Activated naive CD4-positive, alpha-beta T cell treated with anti-CD3 and anti-CD28 coated beads, Interleukin-2, amount 50 U/mL, for 16 hours (primary cell): Measurements from ENCODE around the gene TCF20.

ENCODE experiments used
- DNase-seq: peaks from one replicate; pipeline ENCODE4 v3.0.0-alpha.2; 2020

The TCF20 gene

DNA sequence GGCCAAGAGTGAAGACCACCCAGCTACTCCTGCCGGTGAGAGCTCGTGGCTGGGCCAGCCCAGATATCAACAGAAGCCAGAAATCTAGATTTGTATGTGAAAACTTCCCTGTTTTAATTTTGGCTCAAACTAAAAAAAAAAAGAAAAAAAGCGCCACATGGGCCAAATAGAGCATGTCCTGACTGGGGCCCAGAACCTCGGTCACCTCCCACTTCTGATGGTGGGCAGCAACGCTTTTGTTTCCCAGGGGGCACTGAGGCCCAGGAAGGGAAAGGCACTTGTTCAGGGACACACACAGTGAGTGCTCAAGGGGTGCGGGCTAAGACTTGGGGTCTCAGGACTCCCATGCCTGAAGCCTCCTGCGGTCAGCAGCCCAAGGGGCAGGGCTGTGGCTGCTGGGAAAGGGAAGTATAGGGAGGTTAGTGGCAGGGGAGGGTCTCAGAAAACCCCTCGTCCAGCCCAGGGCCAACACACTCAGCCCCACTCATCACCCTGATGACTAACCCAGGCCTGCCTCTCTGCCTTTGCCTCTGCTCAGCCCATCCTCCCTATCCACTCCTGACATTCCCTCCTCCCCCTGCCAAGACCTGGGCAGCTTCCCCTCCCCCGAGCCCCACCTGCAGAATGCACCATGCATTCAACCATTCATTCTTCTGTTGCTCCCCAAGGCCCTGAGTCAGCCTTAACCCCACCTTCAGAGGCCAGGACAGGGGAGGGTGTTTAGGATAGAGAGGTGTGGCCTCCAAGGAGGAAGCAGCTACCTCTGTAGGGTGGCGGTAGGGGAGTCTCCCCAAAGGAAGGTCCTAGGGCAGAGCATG, 30.0 kb upstream of the TCF20 start:
- DNase-seq, result peak; percentile 45

DNA sequence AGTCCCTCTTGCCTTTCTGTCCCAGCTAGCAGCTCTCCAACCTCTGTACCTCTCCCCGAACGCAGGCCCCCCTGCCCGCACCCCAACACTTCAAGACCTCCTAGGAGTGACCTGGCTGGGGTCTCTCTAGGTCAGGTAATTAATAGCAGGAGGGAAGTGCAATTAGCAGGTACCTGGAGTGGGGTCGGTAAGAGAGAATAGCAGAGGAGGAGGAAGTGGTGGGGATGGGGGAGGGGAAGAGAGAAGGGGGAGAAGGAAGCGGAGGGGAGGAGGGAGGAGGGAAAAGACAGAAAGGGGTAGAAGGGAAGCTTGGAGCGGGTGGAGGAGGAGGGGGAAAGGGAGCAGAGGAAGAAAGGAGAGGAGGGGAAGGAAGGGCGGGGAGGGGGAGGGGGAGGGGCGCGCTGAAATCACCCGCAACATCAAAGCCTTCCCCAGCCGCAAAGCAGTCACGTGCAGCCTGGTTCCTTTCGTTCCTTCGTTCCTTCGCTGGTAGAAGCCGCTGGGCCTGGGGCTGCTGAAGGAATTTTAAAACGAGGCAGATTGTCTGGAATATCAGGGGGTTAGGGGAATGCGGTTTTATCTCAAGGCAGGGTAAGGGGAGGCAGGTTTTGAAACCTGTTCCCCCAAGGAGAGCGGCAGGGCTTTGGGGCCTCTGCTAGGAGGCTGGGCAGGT, 29.3 kb upstream of the TCF20 start:
- peak; percentile 45 for DNase-seq

DNA sequence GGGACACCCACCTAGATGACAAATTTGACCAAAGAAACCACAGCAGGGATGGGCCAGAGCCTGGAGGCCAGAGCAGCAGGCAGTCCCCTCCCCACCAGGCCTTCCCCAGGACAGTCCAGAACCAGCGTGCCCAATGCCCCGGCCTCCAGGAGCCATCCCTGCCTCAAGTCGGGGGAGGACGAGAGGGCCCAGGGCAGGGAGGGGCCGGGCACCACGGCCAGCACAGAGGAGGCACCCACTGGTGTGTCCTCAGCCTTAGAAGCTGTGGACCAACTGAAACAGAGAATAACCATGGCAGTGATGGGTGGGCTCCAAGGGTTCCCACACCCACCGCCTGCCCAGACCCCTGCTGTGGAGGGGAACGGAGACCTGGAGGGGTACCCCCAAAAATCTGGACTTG, 28.3 kb upstream of the TCF20 start:
- DNase-seq, result no peak

- no peak for DNase-seq
Observed at GRCh38 chr22:42297778-42298177, 27.3 kb upstream of the TCF20 start.

DNA sequence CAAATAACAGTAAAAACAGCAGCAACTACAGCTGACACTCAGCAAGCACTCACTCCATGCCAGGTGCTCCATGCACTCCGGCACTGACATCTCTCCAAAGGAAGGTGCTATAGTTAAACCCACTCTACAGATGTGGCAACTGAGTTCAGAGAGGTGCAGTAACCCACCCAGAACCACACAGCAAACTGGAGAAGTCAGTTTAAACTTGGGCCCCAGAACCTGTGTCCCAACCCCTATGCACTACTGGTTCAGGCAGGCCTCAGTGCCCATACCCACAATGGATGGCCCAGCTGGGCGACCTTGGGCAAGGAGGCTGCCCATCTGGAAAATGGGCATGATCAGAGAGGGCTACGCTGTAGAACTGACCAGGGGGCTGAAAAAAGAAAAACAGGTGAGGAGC, 26.4 kb upstream of the TCF20 start:
- DNase-seq, result no peak

DNA sequence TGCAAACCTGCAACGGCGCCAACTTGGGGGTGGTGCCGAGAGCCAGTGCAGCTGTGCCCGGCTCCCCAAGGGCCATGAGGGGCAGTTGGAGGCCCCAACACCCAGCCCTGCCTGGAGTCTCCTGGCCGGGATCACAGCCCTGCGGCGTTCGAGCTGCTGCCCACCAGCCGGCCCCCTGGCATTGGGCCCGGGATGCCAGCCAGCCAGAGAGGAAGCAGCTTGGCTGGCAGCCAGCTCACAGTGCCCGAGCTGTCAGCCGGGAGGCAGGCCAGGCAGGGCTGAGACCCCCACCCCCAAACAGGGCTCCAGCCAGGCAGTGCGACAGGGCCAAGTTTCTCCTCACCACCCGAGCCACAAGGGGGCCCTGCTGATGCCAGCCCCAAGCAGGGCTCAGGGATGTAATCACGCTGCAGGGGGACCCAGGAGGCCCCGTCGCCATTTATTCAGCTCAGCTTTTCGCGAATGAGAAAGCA, 26.0 kb upstream of the TCF20 start:
- DNase-seq, result peak; percentile 29

- DNase-seq, result peak; percentile 37
Observed at GRCh38 chr22:42294034-42294985, 23.9 kb upstream of the TCF20 start.

- DNase-seq, result no peak
Observed at GRCh38 chr22:42292732-42293520, 22.5 kb upstream of the TCF20 start.

- no peak for DNase-seq
Observed at GRCh38 chr22:42291287-42291686, 20.8 kb upstream of the TCF20 start.

- no peak for DNase-seq
Observed at GRCh38 chr22:42289671-42290541, 19.5 kb upstream of the TCF20 start.

GRCh38 chr22:42288791-42289190, 18.3 kb upstream of the TCF20 start:
- no peak for DNase-seq

DNA sequence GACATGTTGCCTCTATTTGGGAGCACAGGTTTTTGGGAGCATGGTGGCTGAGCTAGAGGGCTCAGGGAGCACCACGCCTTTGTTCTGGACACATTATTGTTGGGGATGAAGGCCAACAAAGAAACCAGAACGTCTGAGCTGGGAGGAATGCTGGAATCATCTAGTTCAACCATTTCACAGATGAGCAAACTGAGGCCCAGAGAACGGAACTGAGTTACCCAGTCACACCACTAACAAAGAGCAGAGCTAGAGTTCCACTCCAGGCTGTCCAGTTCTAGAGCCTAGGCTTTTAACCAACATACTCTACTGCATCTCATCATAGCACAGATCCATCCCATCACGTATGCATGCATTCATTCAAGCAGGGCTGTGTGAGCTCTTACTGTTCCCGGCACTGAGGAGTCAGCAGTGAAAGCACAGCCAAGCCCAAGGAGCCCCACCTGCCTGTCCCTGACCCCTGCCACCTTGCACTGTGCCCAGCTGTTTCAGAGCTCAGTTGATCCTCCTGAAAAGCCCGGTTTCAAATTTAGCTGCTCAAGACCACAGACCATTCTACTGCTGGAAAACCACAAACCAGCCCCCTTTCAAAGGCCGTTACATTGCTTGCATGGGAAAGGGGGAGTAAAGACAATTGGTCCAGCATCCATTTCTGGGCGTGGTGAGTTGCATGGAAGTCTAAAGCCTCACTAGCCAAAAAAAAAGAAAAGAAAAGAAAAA, 16.9 kb upstream of the TCF20 start:
- no peak for DNase-seq

DNA sequence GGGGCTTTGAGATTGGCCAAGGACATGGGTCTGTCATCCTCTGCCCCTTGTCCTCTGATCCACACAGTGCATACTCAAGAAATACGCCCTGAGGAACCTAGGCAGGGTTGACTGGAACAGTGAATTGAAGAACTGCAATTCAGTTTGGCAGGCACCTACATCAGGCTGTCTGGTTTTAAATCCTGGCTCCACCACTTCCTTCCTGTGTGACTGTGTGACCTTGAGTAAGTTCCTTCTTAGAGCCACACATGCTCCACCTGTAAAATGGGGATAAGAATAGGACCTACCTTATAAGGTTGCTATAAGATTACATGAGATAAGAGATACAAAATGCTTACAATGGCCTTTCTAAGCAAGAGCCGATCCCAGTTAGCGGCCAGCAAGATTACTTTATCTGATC, 15.8 kb upstream of the TCF20 start:
- DNase-seq, result no peak

GRCh38 chr22:42285604-42286003, 15.2 kb upstream of the TCF20 start:
- DNase-seq, result no peak

DNA sequence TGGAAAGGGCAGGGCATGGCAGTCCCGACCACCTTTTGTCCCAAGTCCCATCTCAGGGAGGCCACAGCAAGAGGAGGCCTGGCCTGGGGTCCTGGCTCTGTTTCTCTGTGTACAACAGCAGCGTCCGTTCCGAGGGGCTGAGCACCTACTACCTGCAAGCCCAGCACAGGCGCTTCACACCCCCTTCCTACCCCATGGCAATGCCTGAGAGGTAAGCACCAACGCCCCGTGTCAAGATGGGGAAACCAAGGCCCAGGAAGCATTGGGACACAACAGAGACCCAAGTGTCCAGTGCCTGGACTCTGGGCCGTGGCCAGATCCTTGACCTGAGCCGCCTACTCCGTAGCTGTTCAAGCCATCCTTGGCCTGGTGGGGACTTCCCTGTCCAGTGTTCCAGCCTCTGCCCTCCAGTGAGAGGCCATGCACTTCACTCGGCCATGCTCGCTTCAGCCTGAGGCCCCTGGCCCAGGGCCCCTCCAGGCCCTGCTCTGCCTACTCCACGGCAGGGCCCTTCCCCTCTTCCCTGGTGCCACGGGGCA, 14.3 kb upstream of the TCF20 start:
- DNase-seq, result no peak

- no peak for DNase-seq
Observed at GRCh38 chr22:42284202-42284591, 13.7 kb upstream of the TCF20 start.

DNA sequence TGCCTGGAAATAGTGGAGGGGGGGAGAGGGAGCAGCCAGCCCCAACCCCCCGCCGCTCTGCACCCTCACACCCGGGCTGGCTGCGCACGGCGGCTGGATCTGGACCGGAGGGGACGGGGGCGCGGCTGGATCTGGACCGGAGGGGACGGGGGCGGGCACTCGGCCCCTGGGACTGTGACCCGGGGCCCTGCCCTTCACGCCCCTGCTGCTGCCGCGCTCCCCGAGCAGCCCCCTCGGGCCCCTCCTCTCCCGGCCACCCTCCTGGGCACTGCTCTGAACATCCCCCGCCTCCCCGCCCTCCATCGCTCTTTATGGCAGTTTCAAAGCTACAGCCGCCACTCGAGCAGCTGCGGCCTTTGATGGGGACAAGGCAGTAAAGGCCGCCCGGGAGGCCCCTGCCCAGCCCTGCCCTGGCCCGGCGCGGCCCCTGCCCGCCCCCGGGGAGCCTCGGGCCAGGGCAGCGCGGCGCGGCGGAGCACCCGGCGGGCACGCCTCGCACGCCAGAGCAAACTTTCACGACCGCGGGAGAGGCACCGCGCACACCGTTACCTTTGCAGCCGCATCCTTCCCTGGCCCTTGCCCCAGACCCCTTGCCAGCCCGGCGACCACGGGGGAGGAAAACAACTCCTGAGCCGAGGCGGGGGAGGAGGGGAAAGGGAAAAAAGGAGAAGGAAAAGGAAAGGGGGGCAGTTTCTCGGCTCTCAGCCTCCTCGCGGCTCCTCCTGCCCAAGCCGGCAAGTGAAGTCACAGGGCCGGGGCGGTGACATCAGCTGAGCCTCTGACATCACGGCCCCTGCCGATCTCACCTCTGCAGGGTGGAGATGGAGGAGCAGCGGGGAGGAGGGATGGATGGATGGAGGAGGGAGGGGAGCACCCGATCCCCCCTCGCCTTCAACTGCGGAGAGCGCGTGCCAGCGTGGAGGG, 13.1 kb upstream of the TCF20 start:
- DNase-seq, result peak; percentile 59

DNA sequence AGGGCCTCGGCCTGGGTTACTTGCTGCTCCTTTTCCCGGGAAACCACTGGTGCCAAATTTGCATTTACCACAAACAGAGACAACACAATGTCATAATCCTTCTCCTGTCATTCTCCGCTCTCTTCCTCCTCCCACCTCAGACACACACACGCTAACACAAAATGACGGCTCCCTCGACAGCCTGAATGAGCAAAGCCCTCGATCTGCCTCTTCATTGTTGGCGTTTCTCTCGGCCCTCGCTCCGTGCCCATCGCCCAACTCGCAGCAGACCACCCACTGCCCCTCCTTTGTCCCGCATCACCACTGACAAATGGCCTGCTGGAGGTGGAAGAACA, 12.5 kb upstream of the TCF20 start:
- DNase-seq, result no peak

- no peak for DNase-seq
Observed at GRCh38 chr22:42282252-42282942, 11.9 kb upstream of the TCF20 start.
